Middle frontal gyrus (tissue), 1 donor: Measurements from ENCODE around the gene GRK1.

Source experiments
- DNase-seq: peaks from one replicate; pipeline ENCODE4 v3.0.0-alpha.2; 2015; ENCODE audit warnings: low spot score; ENCODE audit errors: extremely low spot score

The GRK1 gene

GRCh38 chr13:113632706-113633484, 34.1 kb upstream of the GRK1 start:
- no peak for DNase-seq

- DNase-seq: no peak
Observed at GRCh38 chr13:113633485-113633873, 33.5 kb upstream of the GRK1 start.

GRCh38 chr13:113634279-113635047, 32.6 kb upstream of the GRK1 start:
- no peak for DNase-seq

- DNase-seq: no peak
Observed at GRCh38 chr13:113635048-113635420, 32.0 kb upstream of the GRK1 start.

- DNase-seq: no peak
Observed at GRCh38 chr13:113635709-113636108, 31.3 kb upstream of the GRK1 start.

- no peak for DNase-seq
Observed at GRCh38 chr13:113636266-113636963, 30.6 kb upstream of the GRK1 start.

GRCh38 chr13:113637262-113638160, 29.5 kb upstream of the GRK1 start:
- DNase-seq: no peak

GRCh38 chr13:113638173-113638746, 28.8 kb upstream of the GRK1 start:
- no peak for DNase-seq

- no peak for DNase-seq
Observed at GRCh38 chr13:113638806-113639205, 28.2 kb upstream of the GRK1 start.

GRCh38 chr13:113639616-113640262, 27.3 kb upstream of the GRK1 start:
- DNase-seq: no peak

GRCh38 chr13:113641426-113641825, 25.6 kb upstream of the GRK1 start:
- DNase-seq: no peak

GRCh38 chr13:113642563-113642962, 24.5 kb upstream of the GRK1 start:
- no peak for DNase-seq

GRCh38 chr13:113643593-113643992, 23.4 kb upstream of the GRK1 start:
- no peak for DNase-seq

- DNase-seq: no peak
Observed at GRCh38 chr13:113644800-113645199, 22.2 kb upstream of the GRK1 start.

- no peak for DNase-seq
Observed at GRCh38 chr13:113645329-113645728, 21.7 kb upstream of the GRK1 start.

- DNase-seq: no peak
Observed at GRCh38 chr13:113646376-113646775, 20.6 kb upstream of the GRK1 start.

GRCh38 chr13:113646921-113647340, 20.1 kb upstream of the GRK1 start:
- DNase-seq: no peak

GRCh38 chr13:113647351-113648215, 19.4 kb upstream of the GRK1 start:
- peak; percentile 48 for DNase-seq

- no peak for DNase-seq
Observed at GRCh38 chr13:113648216-113648610, 18.8 kb upstream of the GRK1 start.
